ENCODE results near the gene NAA25. TPM values are rescaled to one million over a fixed set of nuclear protein-coding genes. Genes with fewer than 3 reads are reported as not detected.

The NAA25 gene
- total RNA-seq, 1 experiment from 2014 or later, result 55.0 TPM

DNA sequence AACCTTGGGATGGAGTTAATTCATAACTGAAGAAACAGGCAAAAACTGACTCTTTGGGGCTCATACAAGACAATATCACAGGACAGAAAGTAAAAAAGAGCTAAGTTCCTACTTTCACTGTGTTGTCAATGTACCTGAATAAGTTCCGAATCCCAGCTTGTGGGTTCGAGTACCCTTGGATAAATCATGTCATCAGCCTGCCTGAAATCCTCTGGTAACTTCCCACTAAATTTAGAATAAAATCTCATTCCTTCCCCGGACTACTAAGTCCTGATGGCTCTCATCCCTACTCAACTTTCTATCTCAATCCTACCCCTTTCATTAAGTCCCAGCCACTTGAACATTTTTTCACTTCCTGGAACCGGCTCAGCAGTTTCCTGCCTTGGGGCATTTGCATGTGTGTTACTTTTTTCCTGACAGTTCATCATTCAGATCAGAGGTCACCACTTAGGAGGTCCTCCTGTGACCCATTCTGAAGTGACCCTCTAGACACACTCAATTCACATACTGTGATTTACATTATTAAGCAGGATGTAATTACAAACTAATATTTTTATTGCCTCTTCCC, 82.7 kb downstream of the NAA25 start:
- H3K27me3 Mint-ChIP-seq (ENCODE audit: unreplicated experiment), result no peaks in the 10 kb centered on the region
- intact Hi-C loops (cut with micrococcal nuclease; ENCODE audit: unreplicated experiment), result no loop called here
- no peak overlapping the region for H3K4me3 Mint-ChIP-seq (ENCODE audit: low read depth, unreplicated experiment)
- H3K9me3 Mint-ChIP-seq (ENCODE audit: low read depth, unreplicated experiment), result no peaks in the 10 kb centered on the region
- DNase-seq, result no peak
- CTCF ChIA-PET, result no interaction called here
- TF ChIP-seq, protein P1, sequence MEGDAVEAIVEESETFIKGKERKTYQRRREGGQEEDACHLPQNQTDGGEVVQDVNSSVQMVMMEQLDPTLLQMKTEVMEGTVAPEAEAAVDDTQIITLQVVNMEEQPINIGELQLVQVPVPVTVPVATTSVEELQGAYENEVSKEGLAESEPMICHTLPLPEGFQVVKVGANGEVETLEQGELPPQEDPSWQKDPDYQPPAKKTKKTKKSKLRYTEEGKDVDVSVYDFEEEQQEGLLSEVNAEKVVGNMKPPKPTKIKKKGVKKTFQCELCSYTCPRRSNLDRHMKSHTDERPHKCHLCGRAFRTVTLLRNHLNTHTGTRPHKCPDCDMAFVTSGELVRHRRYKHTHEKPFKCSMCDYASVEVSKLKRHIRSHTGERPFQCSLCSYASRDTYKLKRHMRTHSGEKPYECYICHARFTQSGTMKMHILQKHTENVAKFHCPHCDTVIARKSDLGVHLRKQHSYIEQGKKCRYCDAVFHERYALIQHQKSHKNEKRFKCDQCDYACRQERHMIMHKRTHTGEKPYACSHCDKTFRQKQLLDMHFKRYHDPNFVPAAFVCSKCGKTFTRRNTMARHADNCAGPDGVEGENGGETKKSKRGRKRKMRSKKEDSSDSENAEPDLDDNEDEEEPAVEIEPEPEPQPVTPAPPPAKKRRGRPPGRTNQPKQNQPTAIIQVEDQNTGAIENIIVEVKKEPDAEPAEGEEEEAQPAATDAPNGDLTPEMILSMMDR (IDR thresholded peaks at IDR 0.05; ENCODE audit: unreplicated experiment), result no peak
- BruUV-seq (replicated peaks), result no TSS peak
- peaks cover 6% of the 10 kb centered on the region for H3K4me1 Mint-ChIP-seq (ENCODE audit: low read depth, unreplicated experiment)
- peak overlapping the region; percentile 4 for H3K27ac Mint-ChIP-seq (ENCODE audit: unreplicated experiment)
- peaks cover 70% of the 10 kb centered on the region for H3K36me3 Mint-ChIP-seq (ENCODE audit: insufficient read depth, unreplicated experiment)

DNA sequence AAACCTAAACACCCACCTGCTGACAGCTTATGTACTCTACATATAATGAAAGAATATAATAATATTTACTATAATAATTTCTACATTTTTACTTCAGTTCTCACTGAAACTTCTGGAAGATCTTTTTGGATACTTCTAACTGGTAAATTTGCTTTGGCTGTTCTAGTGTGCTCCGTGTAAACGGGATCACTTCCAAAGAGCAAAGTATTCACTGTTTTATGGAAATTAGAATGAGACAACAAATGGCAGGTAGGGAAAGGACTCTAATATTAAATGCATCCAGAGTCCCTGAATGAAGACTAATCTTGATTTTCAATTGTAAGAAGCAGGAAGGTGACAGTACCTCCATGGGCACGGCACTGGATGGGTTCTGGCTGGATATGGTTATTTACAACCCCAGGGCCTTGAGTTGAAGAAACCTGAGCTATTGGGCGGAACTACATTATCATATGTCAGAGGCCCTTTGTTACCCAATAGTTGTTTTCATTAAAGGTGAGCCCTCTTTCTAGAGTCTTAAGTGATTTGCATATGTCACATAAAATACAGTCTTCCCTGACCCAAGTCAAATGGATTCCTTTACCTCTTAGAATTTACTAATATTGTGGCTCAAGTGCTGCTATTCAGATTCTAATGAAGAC, 84.7 kb downstream of the NAA25 start:
- no TSS peak for BruUV-seq (replicated peaks)
- TF ChIP-seq, protein P1 (IDR thresholded peaks at IDR 0.05; ENCODE audit: unreplicated experiment), result no peak
- Mint-ChIP-seq H3K4me3 (ENCODE audit: low read depth, unreplicated experiment) (no peak overlapping the region), H3K9me3 (ENCODE audit: low read depth, unreplicated experiment) (no peaks in the 10 kb centered on the region), H3K27me3 (ENCODE audit: unreplicated experiment) (no peaks in the 10 kb centered on the region), H3K4me1 (ENCODE audit: low read depth, unreplicated experiment) (peaks cover 8% of the 10 kb centered on the region), H3K36me3 (ENCODE audit: insufficient read depth, unreplicated experiment) (peaks cover 59% of the 10 kb centered on the region), H3K27ac (ENCODE audit: unreplicated experiment) (no peak overlapping the region)
- intact Hi-C loops (cut with micrococcal nuclease; ENCODE audit: unreplicated experiment), result no loop called here
- CTCF ChIA-PET, result interaction anchor here (0.5 to 2.1 kb wide), 3 partner anchors 10 to 117 kb away, joined by 3 to 7 read pairs (median 4); partner anchors contain the start of genes ERP29 and TMEM116
- DNase-seq, result no peak

DNA sequence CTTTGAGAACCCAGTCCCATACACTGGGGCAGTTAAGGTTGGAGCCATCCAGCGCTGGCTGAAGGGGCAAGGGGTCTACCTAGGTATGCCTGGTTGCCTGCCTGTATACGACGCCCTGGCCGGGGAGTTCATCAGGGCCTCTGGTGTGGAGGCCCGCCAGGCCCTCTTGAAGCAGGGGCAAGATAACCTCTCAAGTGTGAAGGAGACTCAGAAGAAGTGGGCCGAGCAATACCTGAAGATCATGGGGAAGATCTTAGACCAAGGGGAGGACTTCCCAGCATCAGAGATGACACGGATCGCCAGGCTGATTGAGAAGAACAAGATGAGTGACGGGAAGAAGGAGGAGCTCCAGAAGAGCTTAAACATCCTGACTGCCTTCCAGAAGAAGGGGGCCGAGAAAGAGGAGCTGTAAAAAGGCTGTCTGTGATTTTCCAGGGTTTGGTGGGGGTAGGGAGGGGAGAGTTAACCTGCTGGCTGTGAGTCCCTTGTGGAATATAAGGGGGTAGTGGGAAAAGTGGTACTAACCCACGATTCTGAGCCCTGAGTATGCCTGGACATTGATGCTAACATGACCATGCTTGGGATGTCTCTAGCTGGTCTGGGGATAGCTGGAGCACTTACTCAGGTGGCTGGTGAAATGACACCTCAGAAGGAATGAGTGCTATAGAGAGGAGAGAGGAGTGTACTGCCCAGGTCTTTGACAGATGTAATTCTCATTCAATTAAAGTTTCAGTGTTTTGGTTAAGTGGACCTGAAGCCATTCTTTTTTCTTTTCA, 86.2 kb downstream of the NAA25 start:
- Mint-ChIP-seq H3K27me3 (ENCODE audit: unreplicated experiment) (no peaks in the 10 kb centered on the region), H3K27ac (ENCODE audit: unreplicated experiment) (peak overlapping the region; percentile 55), H3K36me3 (ENCODE audit: insufficient read depth, unreplicated experiment) (peaks cover 66% of the 10 kb centered on the region), H3K4me1 (ENCODE audit: low read depth, unreplicated experiment) (peaks cover 14% of the 10 kb centered on the region), H3K4me3 (ENCODE audit: low read depth, unreplicated experiment) (no peak overlapping the region), H3K9me3 (ENCODE audit: low read depth, unreplicated experiment) (no peaks in the 10 kb centered on the region)
- DNase-seq, result no peak
- TF ChIP-seq, protein P1 (IDR thresholded peaks at IDR 0.05; ENCODE audit: unreplicated experiment), result no peak
- intact Hi-C loops (cut with micrococcal nuclease; ENCODE audit: unreplicated experiment), result no loop called here
- CTCF ChIA-PET, result interaction anchor here (2.1 kb wide), 1 partner anchor 9 kb away, joined by 7 read pairs; the partner anchor contains the start of genes ERP29 and TMEM116
- TSS peak; percentile 97 for BruUV-seq (replicated peaks)

DNA sequence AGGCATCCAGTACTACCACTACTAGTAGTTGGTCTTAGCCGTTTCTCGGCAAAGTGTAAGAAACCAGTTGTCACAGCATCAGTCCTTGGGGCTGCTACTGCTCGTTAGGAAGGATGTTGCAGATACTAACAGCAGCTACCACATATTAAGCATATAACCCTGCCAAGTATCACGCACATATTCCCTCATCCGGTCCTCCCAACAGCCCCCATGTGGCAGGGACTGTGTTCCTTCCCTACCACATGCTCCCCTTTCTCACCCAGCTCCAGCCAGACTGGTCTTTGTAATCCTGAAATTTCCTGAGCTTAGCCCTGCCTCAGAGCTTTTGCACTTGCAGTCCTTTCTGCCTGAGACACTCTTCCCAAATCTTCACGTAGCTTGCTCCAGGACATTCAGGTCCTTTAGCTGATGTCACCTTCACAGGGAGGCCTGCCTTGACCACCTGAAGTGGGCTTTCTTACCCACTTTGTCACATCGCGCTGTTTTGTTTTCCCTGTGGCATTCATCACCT, 87.6 kb downstream of the NAA25 start:
- intact Hi-C loops (cut with micrococcal nuclease; ENCODE audit: unreplicated experiment), result no loop called here
- Mint-ChIP-seq H3K36me3 (ENCODE audit: insufficient read depth, unreplicated experiment) (peaks cover 69% of the 10 kb centered on the region), H3K9me3 (ENCODE audit: low read depth, unreplicated experiment) (peaks cover 2% of the 10 kb centered on the region), H3K4me1 (ENCODE audit: low read depth, unreplicated experiment) (peaks cover 18% of the 10 kb centered on the region), H3K4me3 (ENCODE audit: low read depth, unreplicated experiment) (no peak overlapping the region), H3K27ac (ENCODE audit: unreplicated experiment) (no peak overlapping the region), H3K27me3 (ENCODE audit: unreplicated experiment) (no peaks in the 10 kb centered on the region)
- DNase-seq, result no peak
- CTCF ChIA-PET, result interaction anchor here (0.5 kb wide), 1 partner anchor 20 kb away, joined by 5 read pairs; no protein-coding TSS in a partner anchor
- no TSS peak for BruUV-seq (replicated peaks)
- TF ChIP-seq, protein P1 (IDR thresholded peaks at IDR 0.05; ENCODE audit: unreplicated experiment), result no peak
